Heart right ventricle (tissue), 16 donors: ENCODE results near the gene B9D2. TPM values are rescaled to one million over a fixed set of nuclear protein-coding genes. Genes with fewer than 3 reads are reported as not detected.

Experiments used
- ATAC-seq, 8 donors: fragments of 200-7000 bp; cut with Tn5 transposase; one replicate each; pipeline ENCODE4 v1.9.1; 2020; ENCODE audit warnings: mild to moderate bottlenecking in 8 of 8, moderate library complexity in 8 of 8, moderate number of reproducible peaks in 1 of 8
- DNase-seq, 2 donors: peaks; one replicate each; pipeline ENCODE4 v3.0.0-alpha.2; 2020
- H3K27ac ChIP-seq, 10 donors: fragments of 200-600 bp; sonication (generic) in 2 of 10; one replicate each; pipeline versions ENCODE4 v1.5.0 to v1.8.0; 2020 to 2022; ENCODE audit warnings: mild to moderate bottlenecking in 3 of 10
- H3K27me3 ChIP-seq, 7 donors: fragments of 200-600 bp; one replicate each; pipeline ENCODE4 v1.8.0; 2021 to 2022; ENCODE audit warnings: mild to moderate bottlenecking in 2 of 7
- H3K36me3 ChIP-seq, 9 donors: fragments of 200-600 bp; sonication (generic) in 1 of 9; one replicate each; pipeline versions ENCODE4 v1.5.0 to v1.8.0; 2020 to 2022; ENCODE audit warnings: mild to moderate bottlenecking in 2 of 9
- H3K4me1 ChIP-seq, 9 donors: fragments of 200-600 bp; sonication (generic) in 1 of 9; one replicate each; pipeline versions ENCODE4 v1.5.0 to v1.8.0; 2020 to 2022; ENCODE audit warnings: mild to moderate bottlenecking in 4 of 9
- H3K4me3 ChIP-seq, 10 donors: fragments of 200-600 bp; sonication (generic) in 2 of 10; one replicate each; pipeline versions ENCODE4 v1.5.0 to v1.8.0; 2020 to 2022; ENCODE audit warnings: mild to moderate bottlenecking in 7 of 10, moderate library complexity in 2 of 10
- H3K9me3 ChIP-seq, 11 donors: fragments of 200-600 bp in 10 of 11; sonication (generic) in 2 of 11; one replicate each; pipeline versions ENCODE4 v1.5.0 to v1.8.0; 2013 to 2022; ENCODE audit warnings: mild to moderate bottlenecking in 2 of 11, control low read depth in 1 of 11, moderate library complexity in 1 of 11
- WGBS, 2 donors: extraction: QIAGEN DNeasy Blood & Tissue Kit; methylation state at CpG; one replicate each; pipeline ENCODE4 v1.1.7; 2013; ENCODE audit warnings: inconsistent platforms in 1 of 2; 5-methylcytosine and 5-hydroxymethylcytosine counted together
- intact Hi-C, 10 donors: fragments of 100-400 bp; cut with DNase I; formaldehyde crosslinking; loops; one replicate each; pipeline versions ENCODE4 v1.11.1 to v1.14.2; 2022
- polyA plus RNA-seq, 2 donors: library from polyadenylated mRNA; stranded (reverse); fragments of 200-250 nt; gene quantifications; one replicate each; pipeline ENCODE4 v1.2.3, GENCODE V29; 2013
- total RNA-seq, 10 donors: library from RNA; stranded (reverse); fragmentation: NEBNext Ultra II Directional in 3 of 10; extraction: Animal tissue kit (Norgen Biotek cat#: 25700) in 3 of 10; gene quantifications; one replicate each; pipeline versions ENCODE4 v1.2.1 to v1.2.4, GENCODE V29; 2021 to 2023
- TF ChIP-seq, protein P1 (sequence below), 9 donors: fragments of 200-600 bp; sonication (generic) in 2 of 9; IDR thresholded peaks; one replicate each; pipeline versions ENCODE4 v1.5.0 to v1.8.0; 2021 to 2022; ENCODE audit warnings: antibody characterized with exemption in 9 of 9, mild to moderate bottlenecking in 5 of 9, moderate library complexity in 1 of 9
- donor health status: Arrhythmogenic right ventricular cardiomyopathy.
- donor health status: ischemic (EF 13 %, LVEDD 7.1; RV severe dilation, severe dysfunction).
- donor health status: healthy with polysubstance abuse.
- donor health status: DM: no; HTN: yes; CAD: no.
- donor health status: DM: no; HTN: no; CAD: no.
- donor health status: ischemic (EF 25% LVEDD 6.9; RV normal size, moderate dysfunction).
- donor health status: ischemic (EF 25% LVEDD 5.7; RV mildly dilated, moderate dysfunction).
- donor health status: healthy.
- donor health status: DM: yes; HTN: yes; CAD: no.
- donor health status: Ischemic cardiomyopathy.
- donor health status: ischemic (EF 35%, LVEDD 5.7; RV mildly dilated, moderate dysfunction).
- donor health status: nonischemic (EF 11% LVEDD 7.7; RV severe dilation, severe dysfunction).
- donor health status: DM: yes; HTN: yes; CAD: no.
- donor health status: PGD.
- donor health status: ischemic (EF 29% LVEDD 5.4; RV normal size, mild dysfunction).
- donor health status: nonischemic (EF 23%, LVEDD 6.1; RV moderate dilation, normal function).

B9D2 gene
- total and polyA plus RNA-seq, 12 donors, result 1.00 to 12.6 (median 2.5) TPM

GRCh38 chr19:41332000-41332399 lies 31.9 kb downstream of the B9D2 start:
- DNase-seq (no peak), ATAC-seq (no peak)
- Histone ChIP-seq H3K27ac (no peak overlapping the region), H3K4me1 (peaks cover 11 to 71% (median 30%) of the 10 kb centered on the region in 9 donors), H3K27me3 (no peaks in the 10 kb centered on the region), H3K36me3 (peaks cover 0 to 81% (median 5%) of the 10 kb centered on the region in 9 donors), H3K4me3 (no peak overlapping the region), H3K9me3 (no peaks in the 10 kb centered on the region)
- WGBS, 2 donors, result 93% methylated on average over 16 of the region's 16 CpGs
- intact Hi-C loops, result no loop called here
- TF ChIP-seq, protein P1, sequence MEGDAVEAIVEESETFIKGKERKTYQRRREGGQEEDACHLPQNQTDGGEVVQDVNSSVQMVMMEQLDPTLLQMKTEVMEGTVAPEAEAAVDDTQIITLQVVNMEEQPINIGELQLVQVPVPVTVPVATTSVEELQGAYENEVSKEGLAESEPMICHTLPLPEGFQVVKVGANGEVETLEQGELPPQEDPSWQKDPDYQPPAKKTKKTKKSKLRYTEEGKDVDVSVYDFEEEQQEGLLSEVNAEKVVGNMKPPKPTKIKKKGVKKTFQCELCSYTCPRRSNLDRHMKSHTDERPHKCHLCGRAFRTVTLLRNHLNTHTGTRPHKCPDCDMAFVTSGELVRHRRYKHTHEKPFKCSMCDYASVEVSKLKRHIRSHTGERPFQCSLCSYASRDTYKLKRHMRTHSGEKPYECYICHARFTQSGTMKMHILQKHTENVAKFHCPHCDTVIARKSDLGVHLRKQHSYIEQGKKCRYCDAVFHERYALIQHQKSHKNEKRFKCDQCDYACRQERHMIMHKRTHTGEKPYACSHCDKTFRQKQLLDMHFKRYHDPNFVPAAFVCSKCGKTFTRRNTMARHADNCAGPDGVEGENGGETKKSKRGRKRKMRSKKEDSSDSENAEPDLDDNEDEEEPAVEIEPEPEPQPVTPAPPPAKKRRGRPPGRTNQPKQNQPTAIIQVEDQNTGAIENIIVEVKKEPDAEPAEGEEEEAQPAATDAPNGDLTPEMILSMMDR (IDR thresholded peaks at IDR 0.05), result no peak

- Histone ChIP-seq H3K27ac (no peak overlapping the region), H3K9me3 (no peaks in the 10 kb centered on the region), H3K4me3 (no peak overlapping the region), H3K27me3 (no peaks in the 10 kb centered on the region), H3K36me3 (peaks cover 0 to 72% (median 0%) of the 10 kb centered on the region in 9 donors), H3K4me1 (peaks cover 16 to 76% (median 39%) of the 10 kb centered on the region in 9 donors)
- intact Hi-C loops, result no loop called here
- DNase-seq, result no peak
- TF ChIP-seq, protein P1 (IDR thresholded peaks at IDR 0.05), result no peak
- ATAC-seq, result no peak
- WGBS, 2 donors, result 60 to 71% methylated on average over 32 to 47 of the region's 47 CpGs
Observed at GRCh38 chr19:41330946-41331678, 32.8 kb downstream of the B9D2 start.

DNA sequence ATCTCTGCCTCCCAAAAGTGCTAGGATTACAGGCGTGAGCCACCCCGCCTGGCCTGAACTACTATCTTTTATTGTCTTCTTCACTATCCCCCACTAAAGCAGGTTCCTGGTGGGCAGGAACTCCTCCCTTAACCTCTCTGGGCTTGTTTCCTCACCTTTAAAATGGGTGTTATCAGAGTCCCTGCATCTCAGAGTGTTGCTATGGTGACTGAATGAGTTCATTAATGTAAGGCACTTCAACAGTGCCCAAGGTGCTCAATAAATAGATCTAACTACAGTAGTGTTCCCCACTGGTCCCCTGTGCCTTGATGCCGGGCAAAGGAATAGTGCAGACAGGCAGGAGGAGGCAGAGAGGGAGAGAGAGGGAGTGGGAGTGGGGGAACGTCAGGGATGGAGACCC lies 33.5 kb downstream of the B9D2 start:
- Histone ChIP-seq H3K4me1 (peaks cover 21 to 76% (median 40%) of the 10 kb centered on the region in 9 donors), H3K27me3 (no peaks in the 10 kb centered on the region), H3K27ac (no peak overlapping the region), H3K9me3 (no peaks in the 10 kb centered on the region), H3K4me3 (no peak overlapping the region), H3K36me3 (peaks cover 0 to 66% (median 0%) of the 10 kb centered on the region in 9 donors)
- intact Hi-C loops, result no loop called here
- WGBS, 2 donors, result 84 to 86% methylated on average over 4 of the region's 4 CpGs
- ATAC-seq (no peak), DNase-seq (no peak)
- TF ChIP-seq, protein P1 (IDR thresholded peaks at IDR 0.05), result no peak

DNA sequence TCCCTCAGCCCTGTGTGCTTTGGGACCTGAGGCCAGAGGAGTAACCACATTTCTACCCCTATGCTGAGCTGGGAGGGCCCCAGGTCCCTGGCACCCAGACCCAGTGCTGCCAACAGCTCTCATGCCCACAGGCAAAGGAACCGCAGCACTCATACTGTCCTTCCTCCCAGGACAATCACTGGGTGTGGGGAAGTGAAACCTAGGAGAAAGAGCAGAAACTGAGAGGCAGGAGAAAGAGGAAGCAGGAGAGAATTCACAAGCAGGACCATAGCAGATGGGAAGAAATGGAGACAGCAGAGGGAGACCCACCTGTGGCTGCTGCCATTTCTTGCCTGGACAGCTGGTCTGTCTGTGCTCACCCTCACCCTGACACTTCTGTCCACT lies 35.1 kb downstream of the B9D2 start:
- intact Hi-C loops, result loop anchor here in 3 of 10 donors (10.0 kb wide), 3 partner anchors 106 to 246 kb away; partner anchors contain the start of genes CEACAM21 (in 1 of the 3) and DMAC2 (in 1 of the 3)
- Histone ChIP-seq H3K27ac (peak overlapping the region in 8 of 10 donors; percentile 82 to 96 (median 90)), H3K27me3 (no peaks in the 10 kb centered on the region), H3K9me3 (no peaks in the 10 kb centered on the region), H3K4me1 (peaks cover 30 to 78% (median 51%) of the 10 kb centered on the region in 9 donors), H3K36me3 (peaks cover 0 to 57% (median 0%) of the 10 kb centered on the region in 9 donors), H3K4me3 (peak overlapping the region in 1 of 10 donors; percentile 40)
- DNase-seq (no peak), ATAC-seq (no peak)
- WGBS, 2 donors, result 73 to 74% methylated on average over 1 of the region's 1 CpG
- TF ChIP-seq, protein P1 (IDR thresholded peaks at IDR 0.05), result no peak
